NCI-H2107 treated with DMSO at 0.1 percent for 48 hours (cell line): Measurements from ENCODE around the gene NKAIN2.

ENCODE experiments used
- DNase-seq: peaks from one replicate; lab custom pipeline; 2025; ENCODE audit not compliant: unreplicated experiment; lab: John Stamatoyannopoulos, UW

Gene NKAIN2

DNA sequence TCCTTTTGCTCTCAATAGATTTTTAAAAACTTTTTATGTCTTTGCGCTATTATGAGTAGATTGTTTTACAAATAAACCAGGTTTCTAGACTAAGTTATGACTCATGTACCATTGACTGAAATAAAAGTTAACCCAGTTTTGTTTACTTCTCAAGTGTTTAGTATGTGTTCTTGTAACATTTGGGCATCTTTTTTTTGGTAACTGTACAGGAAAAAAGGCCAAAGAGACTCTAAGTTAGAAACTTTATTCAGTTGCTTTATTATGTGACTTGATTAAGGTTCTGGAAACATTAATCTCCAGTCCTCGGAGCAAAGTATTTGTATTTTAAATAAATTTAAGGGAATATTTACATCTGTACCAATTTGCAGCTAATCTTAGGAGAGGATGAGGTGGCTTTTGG lies 2.9 kb downstream of the NKAIN2 start:
- no peak for DNase-seq

GRCh38 chr6:123808556-123808955 lies 4.9 kb downstream of the NKAIN2 start:
- peak; percentile 75 for DNase-seq

DNA sequence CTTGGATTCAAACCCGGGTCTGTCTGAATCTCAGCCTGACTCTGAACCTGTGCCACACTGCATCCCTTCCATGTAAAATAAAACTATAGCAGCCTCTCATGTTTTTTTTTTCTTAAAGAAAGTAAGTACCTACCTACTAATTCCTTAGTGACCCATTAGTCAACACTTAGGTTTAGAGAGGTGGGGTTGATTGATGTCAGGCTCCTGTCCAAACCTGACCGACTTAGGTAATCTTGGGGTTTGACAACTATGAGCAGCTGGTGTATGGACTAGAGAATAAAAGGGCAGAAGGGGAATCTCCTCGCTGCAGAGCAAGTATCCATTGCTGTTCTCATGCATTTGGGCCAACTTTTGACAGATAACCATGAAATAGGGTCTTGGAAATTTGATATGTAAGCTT lies 6.5 kb downstream of the NKAIN2 start:
- peak; percentile 93 for DNase-seq

DNA sequence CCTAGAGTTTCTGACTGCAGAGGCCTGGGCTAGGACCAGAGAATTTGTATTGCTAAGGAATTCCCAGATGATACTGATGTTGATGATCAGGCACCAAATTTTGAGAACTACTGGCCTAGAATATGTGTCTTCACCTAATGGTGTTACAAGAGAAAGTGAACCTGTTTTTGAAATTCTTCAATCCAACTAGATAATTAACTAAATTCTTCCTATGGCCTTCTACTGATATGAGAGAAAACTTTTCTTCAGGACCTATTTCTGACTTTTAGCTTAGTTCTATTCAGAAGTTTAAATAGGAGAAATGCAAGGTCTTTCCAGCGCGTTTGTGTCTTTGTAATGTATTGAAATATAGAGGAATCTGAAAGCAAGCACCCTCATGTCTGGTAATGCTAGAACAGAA lies 7.3 kb downstream of the NKAIN2 start:
- DNase-seq = peak; percentile 83

DNA sequence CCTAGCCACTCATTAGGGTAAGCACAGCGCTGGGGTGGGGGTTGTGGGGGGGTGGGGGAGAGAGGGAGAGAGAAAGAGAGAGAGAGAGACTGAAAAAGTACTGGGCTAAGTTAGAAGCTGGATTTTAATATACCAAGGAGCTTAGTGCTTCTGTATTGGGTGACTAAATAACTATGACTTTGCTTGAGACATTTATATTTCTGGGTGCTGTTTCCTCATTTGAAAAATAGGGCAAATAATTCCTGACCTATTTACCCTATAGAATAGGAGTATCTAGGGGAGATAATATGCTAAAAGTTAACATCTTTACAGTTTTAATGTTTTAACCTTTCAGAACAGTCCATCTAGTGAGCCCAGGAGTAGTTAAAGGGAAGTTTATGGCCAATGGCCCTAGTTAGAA lies 7.7 kb downstream of the NKAIN2 start:
- DNase-seq = no peak

DNA sequence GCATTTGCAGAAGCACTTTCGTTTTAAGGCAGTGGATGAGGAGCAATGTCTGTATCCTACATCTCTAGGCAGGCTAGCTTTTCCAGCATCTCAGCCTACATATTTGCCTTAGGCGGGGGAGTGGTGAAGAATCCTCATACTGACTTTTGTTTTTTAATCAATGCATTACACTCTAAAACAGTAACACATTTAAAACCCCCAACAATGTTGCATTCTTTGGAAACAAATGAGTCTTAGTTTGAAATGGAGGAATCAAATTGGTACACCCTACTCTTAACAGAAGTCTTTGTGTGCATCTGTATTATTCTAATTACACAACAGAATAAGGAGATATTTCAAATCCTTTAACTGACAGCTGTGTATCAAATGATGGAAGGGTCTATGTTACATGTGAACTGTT lies 9.0 kb downstream of the NKAIN2 start:
- DNase-seq = peak; percentile 56

DNA sequence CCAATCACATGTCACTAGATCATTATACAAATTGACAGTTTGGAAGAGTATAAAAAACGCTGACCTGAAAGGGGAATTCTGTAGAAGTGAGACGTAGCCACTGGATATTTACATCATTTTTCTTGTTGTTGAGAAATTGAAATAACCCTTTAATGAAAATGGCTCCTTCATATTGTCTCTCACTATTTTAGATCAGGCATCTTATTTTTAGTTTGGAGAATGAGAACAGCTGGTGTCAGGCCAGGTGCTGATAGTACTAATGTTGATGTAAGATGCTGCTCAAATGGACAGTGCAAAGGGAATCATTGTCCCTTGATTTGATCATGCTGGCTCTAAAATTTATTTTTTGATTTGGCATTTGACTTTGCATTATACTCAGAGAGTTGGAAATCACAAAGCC lies 17.4 kb downstream of the NKAIN2 start:
- DNase-seq = no peak

- DNase-seq = no peak
These were observed 25.8 kb downstream of the NKAIN2 start for GRCh38 chr6:123829302-123829953.

GRCh38 chr6:123830120-123830519 lies 26.5 kb downstream of the NKAIN2 start:
- DNase-seq = no peak

DNA sequence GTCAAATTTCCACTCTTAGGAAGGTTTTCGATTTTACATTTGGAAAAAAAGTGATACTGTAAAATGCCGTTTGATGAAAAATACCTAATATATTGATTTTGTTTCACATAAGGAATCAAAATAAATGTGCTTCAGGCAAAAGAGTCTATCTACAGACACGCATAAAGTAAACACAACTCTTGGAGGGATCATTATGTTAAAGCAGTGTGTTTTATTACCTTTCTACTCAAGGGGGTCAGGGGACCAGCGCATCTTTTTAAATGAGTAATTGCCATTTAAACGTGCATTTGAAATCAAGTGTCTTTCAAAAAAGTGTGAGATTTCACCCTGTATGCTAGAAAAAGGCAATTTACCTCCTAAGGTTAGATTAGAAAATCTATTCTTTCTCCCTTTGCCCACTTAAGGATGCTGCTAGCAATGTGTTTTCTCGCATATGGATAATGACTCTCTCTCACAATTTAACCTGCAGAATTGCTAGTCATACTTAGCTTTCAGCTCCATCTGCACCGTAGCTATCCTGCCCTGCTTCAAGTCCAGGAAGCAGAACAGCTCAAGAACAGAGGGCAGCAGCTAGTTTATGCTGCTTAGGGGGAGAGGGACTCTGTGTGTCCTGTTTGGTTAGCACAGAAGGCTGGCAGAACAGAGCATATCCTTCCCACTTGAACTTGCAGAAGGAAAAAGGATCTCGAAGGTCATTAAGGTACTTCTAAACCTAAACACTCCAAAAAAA lies 35.0 kb downstream of the NKAIN2 start:
- no peak for DNase-seq

DNA sequence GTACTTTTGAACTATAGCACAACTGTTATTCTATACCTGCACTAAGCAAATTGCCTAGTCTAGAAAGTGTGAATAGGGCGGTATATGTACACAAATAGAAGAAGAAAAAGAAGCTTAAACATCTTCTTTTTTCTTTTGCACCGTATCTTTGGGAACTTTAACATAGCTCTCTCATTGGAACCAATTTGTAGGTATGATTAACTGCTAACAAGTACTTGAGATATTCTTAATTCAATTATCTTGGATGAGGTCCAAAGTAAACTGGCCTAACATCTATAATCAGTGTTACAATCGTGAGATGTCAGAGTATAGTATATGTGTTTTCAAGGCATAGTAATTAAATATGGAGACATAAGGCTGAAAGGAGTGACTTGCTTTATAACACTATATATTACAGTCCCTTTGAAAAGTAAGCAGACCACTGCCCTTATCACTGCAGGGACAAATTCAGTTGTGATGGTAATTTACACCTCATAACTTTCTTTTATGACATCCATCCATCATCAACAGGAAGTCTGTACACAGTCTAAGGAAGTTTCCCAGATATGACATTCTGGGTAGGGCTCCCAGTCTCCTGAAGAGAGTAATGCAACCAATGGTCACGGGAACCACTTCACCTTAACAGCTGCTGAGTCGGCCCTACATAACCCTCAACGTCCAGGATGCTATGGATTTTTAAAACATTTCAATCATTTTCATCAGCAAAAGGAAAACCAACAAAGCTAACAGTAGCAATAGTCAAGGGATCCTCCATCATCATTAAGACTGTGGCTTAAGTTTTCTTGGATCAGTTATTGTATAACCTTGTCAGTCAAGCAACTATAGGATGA lies 37.6 kb downstream of the NKAIN2 start:
- DNase-seq = no peak

- no peak for DNase-seq
These were observed 40.3 kb downstream of the NKAIN2 start for GRCh38 chr6:123844011-123844410.

- DNase-seq = no peak
These were observed 44.7 kb downstream of the NKAIN2 start for GRCh38 chr6:123848347-123848746.

GRCh38 chr6:123849406-123849805 lies 45.7 kb downstream of the NKAIN2 start:
- DNase-seq = no peak

- no peak for DNase-seq
These were observed 46.9 kb downstream of the NKAIN2 start for GRCh38 chr6:123850555-123850954.

- DNase-seq = no peak
These were observed 50.5 kb downstream of the NKAIN2 start for GRCh38 chr6:123854201-123854600.

GRCh38 chr6:123855506-123855905 lies 51.8 kb downstream of the NKAIN2 start:
- no peak for DNase-seq

DNA sequence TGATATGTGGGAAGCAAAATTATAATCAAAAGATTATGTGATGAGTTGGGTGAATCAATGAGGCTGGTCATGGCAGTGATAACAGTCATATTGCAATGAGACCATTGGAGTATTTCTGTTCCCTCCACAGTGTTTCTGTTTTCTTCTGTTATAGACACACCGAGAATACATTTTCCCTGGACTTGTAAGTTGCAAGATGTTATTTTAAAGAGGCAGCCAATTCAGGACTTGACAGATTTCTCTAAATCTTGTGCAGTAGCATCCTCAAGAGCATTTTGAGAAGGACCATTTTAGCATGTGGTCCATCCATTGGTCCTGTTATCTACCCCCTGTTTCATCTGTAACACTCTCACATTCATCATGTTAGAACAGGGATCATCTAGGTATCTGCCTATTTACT lies 55.6 kb downstream of the NKAIN2 start:
- no peak for DNase-seq

- no peak for DNase-seq
These were observed 65.7 kb downstream of the NKAIN2 start for GRCh38 chr6:123869334-123869733.

DNA sequence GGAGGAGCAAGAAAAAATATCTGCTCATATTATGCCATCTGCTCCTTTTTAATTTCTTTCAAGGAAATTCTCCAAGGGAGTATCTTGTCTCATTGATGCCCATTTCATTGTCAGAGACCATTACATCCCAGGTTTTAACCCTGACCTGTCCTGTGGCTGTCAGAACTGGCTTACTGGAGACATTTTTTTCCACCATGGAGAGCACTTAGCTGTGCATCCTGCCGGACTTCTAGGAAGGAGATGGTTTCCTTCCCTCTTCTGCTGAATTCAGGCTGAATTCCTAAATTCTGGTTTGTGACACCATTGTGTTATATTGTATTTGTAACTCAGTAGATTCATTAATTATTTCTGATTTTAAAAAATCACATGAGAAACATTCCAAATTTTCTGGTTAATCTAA lies 70.3 kb downstream of the NKAIN2 start:
- no peak for DNase-seq

DNA sequence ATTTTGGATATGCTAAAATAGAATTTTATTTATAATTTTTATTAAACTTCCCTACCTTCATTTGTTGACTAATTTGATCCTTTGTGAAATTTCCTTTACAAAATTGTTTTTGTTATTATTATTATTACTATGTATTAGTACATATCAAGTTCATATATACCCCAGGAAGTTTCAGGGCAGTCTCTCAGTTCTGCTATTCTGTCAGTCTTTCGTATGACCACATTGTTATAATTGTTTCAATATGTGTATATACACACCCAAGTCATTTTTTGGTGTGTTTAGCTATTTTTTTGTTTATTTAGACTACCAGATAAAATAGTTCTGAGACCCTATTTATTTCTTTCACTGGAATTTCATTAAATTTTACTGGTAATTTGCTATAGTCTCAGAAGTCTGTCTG lies 72.1 kb downstream of the NKAIN2 start:
- no peak for DNase-seq

DNA sequence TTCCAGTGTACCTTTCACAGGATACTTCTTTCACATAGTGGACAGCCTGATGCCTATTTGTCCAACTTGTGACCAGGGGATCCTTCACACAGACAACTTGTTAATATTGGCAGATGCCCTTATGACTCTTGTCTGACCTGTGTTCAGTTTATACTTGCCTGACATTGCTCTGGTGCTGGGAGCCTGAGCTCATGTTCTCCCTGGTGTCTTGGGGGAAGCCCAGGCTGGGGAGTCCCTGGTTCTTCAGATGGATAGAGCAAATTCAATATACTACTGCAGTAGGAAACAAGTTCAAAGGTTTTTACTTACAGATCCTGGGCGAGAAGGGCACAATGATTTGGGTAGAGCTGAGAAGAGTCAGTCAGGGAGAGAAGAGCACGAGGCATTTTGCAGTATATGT lies 76.1 kb downstream of the NKAIN2 start:
- DNase-seq = no peak
